GM12892 (cell line): ENCODE results near the gene PHRF1.

Source experiments
- POLR2AphosphoS5 ChIP-seq: IDR thresholded peaks from 2 replicates; pipeline ENCODE4 v1.6.1; 2011; ENCODE audit warnings: low read depth, low read length, control low read depth
- TAF1 ChIP-seq: IDR thresholded peaks from 2 replicates; pipeline ENCODE4 v1.6.1; 2011; ENCODE audit warnings: low read depth, mild to moderate bottlenecking, control low read depth, low read length, borderline replicate concordance

- TF ChIP-seq TAF1 (no peak), POLR2AphosphoS5 (no peak)
These were observed 22.3 kb upstream of the PHRF1 start for GRCh38 chr11:553988-554340.
